GM12878 (cell line): ENCODE measurements around the gene CCND2. TPM values are rescaled to one million over a fixed set of nuclear protein-coding genes. Genes with fewer than 3 reads are reported as not detected.

Source experiments
- ATF7 ChIP-seq: fragments of 450-650 bp; IDR thresholded peaks from 2 replicates; pipeline ENCODE4 v1.6.1; 2016; ENCODE audit warnings: low read depth, mild to moderate bottlenecking
- E4F1 ChIP-seq: fragments of 450-650 bp; IDR thresholded peaks from 2 replicates; pipeline ENCODE4 v1.6.1; 2018; ENCODE audit warnings: borderline replicate concordance, mild to moderate bottlenecking; ENCODE audit not compliant: partially characterized antibody
- EED ChIP-seq: sonication (generic); IDR thresholded peaks from 2 replicates; pipeline ENCODE4 v1.6.1; 2016; ENCODE audit warnings: antibody characterized with exemption, low read depth
- EGR1 ChIP-seq, 2 experiments: IDR thresholded peaks; 1 replicate in 1 of 2; 2 replicates in 1 of 2; pipeline ENCODE4 v1.6.1; 2011 to 2012; ENCODE audit warnings: low read depth in 2 of 2, low read length in 2 of 2, borderline replicate concordance in 1 of 2, mild to moderate bottlenecking in 1 of 2, moderate library complexity in 1 of 2
- ETV6 ChIP-seq, 2 experiments: fragments of 450-650 bp in 1 of 2; IDR thresholded peaks in 1 of 2; conservative IDR thresholded peaks in 1 of 2; 2 replicates each; pipeline ENCODE4 v1.6.1; 2014; ENCODE audit warnings: antibody characterized with exemption in 1 of 2, borderline replicate concordance in 1 of 2, low read depth in 1 of 2, mild to moderate bottlenecking in 1 of 2, moderate library complexity in 1 of 2
- FOXK2 ChIP-seq: fragments of 450-650 bp; IDR thresholded peaks from 2 replicates; pipeline ENCODE4 v1.6.1; 2017; ENCODE audit warnings: mild to moderate bottlenecking, moderate library complexity
- HCFC1 ChIP-seq: fragments of 150-350 bp; IDR thresholded peaks from 2 replicates; pipeline ENCODE4 v1.6.1; 2014; ENCODE audit warnings: low read length
- IKZF2 ChIP-seq, 2 experiments: fragments of 450-650 bp; IDR thresholded peaks; 2 replicates each; pipeline ENCODE4 v1.6.1; 2017; ENCODE audit warnings: mild to moderate bottlenecking in 2 of 2, moderate library complexity in 2 of 2
- JUNB ChIP-seq: IDR thresholded peaks from 2 replicates; pipeline ENCODE4 v1.6.1; 2016; ENCODE audit warnings: antibody characterized with exemption, mild to moderate bottlenecking
- PKNOX1 ChIP-seq: fragments of 450-650 bp; IDR thresholded peaks from 2 replicates; pipeline ENCODE4 v1.6.1; 2016; ENCODE audit warnings: mild to moderate bottlenecking
- RELB ChIP-seq: fragments of 450-650 bp; IDR thresholded peaks from 2 replicates; pipeline ENCODE4 v1.6.1; 2017; ENCODE audit warnings: low read depth, mild to moderate bottlenecking, moderate library complexity
- REST ChIP-seq: IDR thresholded peaks from 2 replicates; pipeline ENCODE4 v1.6.1; 2012; ENCODE audit warnings: mild to moderate bottlenecking, low read depth, low read length
- RUNX3 ChIP-seq: IDR thresholded peaks from 2 replicates; pipeline ENCODE4 v1.6.1; 2012; ENCODE audit warnings: low read length, inconsistent platforms
- SPI1 ChIP-seq: IDR thresholded peaks from 2 replicates; pipeline ENCODE4 v1.6.1; 2011; ENCODE audit warnings: low read depth, mild to moderate bottlenecking, low read length, moderate library complexity, borderline replicate concordance; ENCODE audit not compliant: insufficient read depth
- SREBF2 ChIP-seq: IDR thresholded peaks from 2 replicates; pipeline ENCODE4 v1.6.1; 2012; ENCODE audit warnings: mild to moderate bottlenecking, low read length
- SRF ChIP-seq, 2 experiments: IDR thresholded peaks; 2 replicates each; pipeline ENCODE4 v1.6.1; 2011; ENCODE audit warnings: low read depth in 2 of 2, low read length in 2 of 2, mild to moderate bottlenecking in 1 of 2, moderate library complexity in 1 of 2
- SUPT20H ChIP-seq: IDR thresholded peaks from 2 replicates; pipeline ENCODE4 v1.6.1; 2011; ENCODE audit warnings: low read depth, mild to moderate bottlenecking, low read length, moderate library complexity, borderline replicate concordance; ENCODE audit not compliant: control insufficient read depth
- TBL1XR1 ChIP-seq: IDR thresholded peaks from 2 replicates; pipeline ENCODE4 v1.6.1; 2012; ENCODE audit warnings: low read depth, low read length, improper control_type of control experiment
- ZBTB33 ChIP-seq: fragments of 450-650 bp; IDR thresholded peaks from 2 replicates; pipeline ENCODE4 v1.6.1; 2017; ENCODE audit warnings: mild to moderate bottlenecking
- ZSCAN29 ChIP-seq: fragments of 450-650 bp; IDR thresholded peaks from 2 replicates; pipeline ENCODE4 v1.6.1; 2017; ENCODE audit warnings: mild to moderate bottlenecking, moderate library complexity
- polyA plus RNA-seq, 11 experiments: library from polyadenylated mRNA; depleted of rRNA in 4 of 11; unstranded in 6 of 11; stranded (reverse) in 5 of 11; fragments of >200 nt; fragmentation: Nextera tagmentation in 4 of 11; fragmentation: Illumina TruSeq in 1 of 11; extraction: Ambion mirVana in 4 of 11; extraction: Trizol in 1 of 11; gene quantifications; 1 replicate in 1 of 11; 2 replicates in 10 of 11; pipeline versions ENCODE4 v1.2.1 to v1.2.3, GENCODE V29; 2011 to 2016; ENCODE audit warnings: inconsistent platforms in 2 of 11, missing spikeins in 2 of 11, low read depth in 1 of 11
- total RNA-seq, 4 experiments: library from RNA; depleted of rRNA in 3 of 4; stranded (reverse); fragments of >200 nt in 3 of 4; fragmentation: Illumina TruSeq in 1 of 4; extraction: Trizol in 1 of 4; gene quantifications; 2 replicates each; pipeline versions ENCODE4 v1.2.1 to v1.2.3, GENCODE V29; 2013 to 2021

Gene CCND2
- total and polyA plus RNA-seq, 10 of the 15 experiments (the other 5 are each of a cell fraction or from before 2014, with no cell fraction given) = 30.1 to 263 (median 152) TPM

GRCh38 chr12:4261655-4262054, 11.9 kb upstream of the CCND2 start (continued):
- TF ChIP-seq E4F1 (no peak), JUNB (peak; percentile 68), SRF (IDR thresholded peaks at IDR 0.05; ENCODE audit: low read depth in 2 of 2, low read length in 2 of 2) (no peak), ZBTB33 (no peak), EGR1 (IDR thresholded peaks at IDR 0.05; ENCODE audit: borderline replicate concordance in 1 of 2, low read depth in 2 of 2, low read length in 2 of 2) (no peak), IKZF2 (IDR thresholded peaks at IDR 0.05) (peak; percentile 25 to 59; a peak in 2 of 4 replicates), SUPT20H (no peak), ZSCAN29 (no peak), TBL1XR1 (no peak), EED (no peak), HCFC1 (no peak), FOXK2 (no peak), SPI1 (0 out of 2 replicates have a peak, but pooled peaks have one; percentile 31), RUNX3 (peak; percentile 33; the same call in 1 of the 2 replicates), ATF7 (peak; percentile 52), SREBF2 (no peak), REST (no peak), ETV6 (conservative IDR thresholded peaks at IDR 0.05 in 1 of 2, IDR thresholded peaks at IDR 0.05 in 1 of 2; ENCODE audit: borderline replicate concordance in 1 of 2, low read depth in 1 of 2) (no peak), PKNOX1 (peak; percentile 89), RELB (peak; percentile 51; the same call in 1 of the 2 replicates)
